Tibial artery (tissue), 4 donors: ENCODE results near the gene RUNX1.

Source experiments
- DNase-seq, 2 donors: peaks; one replicate each; pipeline ENCODE4 v3.0.0-alpha.2; 2019
- H3K27ac ChIP-seq, 2 donors: fragments of 200-600 bp; sonication (generic) in 1 of 2; 1 replicate in 1 of 2; 2 replicates in 1 of 2; pipeline ENCODE4 v1.5.1; 2018 to 2019; ENCODE audit warnings: mild to moderate bottlenecking in 1 of 2
- H3K27me3 ChIP-seq, 2 donors: fragments of 200-600 bp; sonication (generic) in 1 of 2; one replicate each; pipeline versions ENCODE4 v1.5.1 to v1.6.0; 2016 to 2019
- H3K36me3 ChIP-seq, 3 donors: fragments of 200-600 bp; sonication (generic) in 2 of 3; one replicate each; pipeline ENCODE4 v1.5.1; 2016 to 2019; ENCODE audit warnings: mild to moderate bottlenecking in 2 of 3
- H3K4me1 ChIP-seq, 4 donors: fragments of 200-600 bp; sonication (generic) in 2 of 4; 1 replicate in 3 of 4; 2 replicates in 1 of 4; pipeline ENCODE4 v1.5.1; 2016 to 2019
- H3K4me3 ChIP-seq, 2 donors: fragments of 200-600 bp; sonication (generic) in 1 of 2; 1 replicate in 1 of 2; 2 replicates in 1 of 2; pipeline ENCODE4 v1.5.1; 2018 to 2019; ENCODE audit warnings: mild to moderate bottlenecking in 2 of 2
- H3K9me3 ChIP-seq, 3 donors: fragments of 200-600 bp; sonication (generic) in 1 of 3; one replicate each; pipeline ENCODE4 v1.5.1; 2016 to 2019
- CTCF ChIP-seq, 2 experiments: fragments of 200-600 bp in 1 of 2; fragments of 450-650 bp in 1 of 2; IDR thresholded peaks; one replicate each; pipeline ENCODE4 v1.5.1; 2017 to 2019; ENCODE audit warnings: antibody characterized with exemption in 2 of 2, mild to moderate bottlenecking in 1 of 2, moderate library complexity in 1 of 2
- intact Hi-C: fragments of 100-400 bp; cut with DNase I; formaldehyde crosslinking; loops from one replicate; pipeline ENCODE4 v1.15.0; 2023; ENCODE audit warnings: low total_unique reads

The RUNX1 gene

DNA sequence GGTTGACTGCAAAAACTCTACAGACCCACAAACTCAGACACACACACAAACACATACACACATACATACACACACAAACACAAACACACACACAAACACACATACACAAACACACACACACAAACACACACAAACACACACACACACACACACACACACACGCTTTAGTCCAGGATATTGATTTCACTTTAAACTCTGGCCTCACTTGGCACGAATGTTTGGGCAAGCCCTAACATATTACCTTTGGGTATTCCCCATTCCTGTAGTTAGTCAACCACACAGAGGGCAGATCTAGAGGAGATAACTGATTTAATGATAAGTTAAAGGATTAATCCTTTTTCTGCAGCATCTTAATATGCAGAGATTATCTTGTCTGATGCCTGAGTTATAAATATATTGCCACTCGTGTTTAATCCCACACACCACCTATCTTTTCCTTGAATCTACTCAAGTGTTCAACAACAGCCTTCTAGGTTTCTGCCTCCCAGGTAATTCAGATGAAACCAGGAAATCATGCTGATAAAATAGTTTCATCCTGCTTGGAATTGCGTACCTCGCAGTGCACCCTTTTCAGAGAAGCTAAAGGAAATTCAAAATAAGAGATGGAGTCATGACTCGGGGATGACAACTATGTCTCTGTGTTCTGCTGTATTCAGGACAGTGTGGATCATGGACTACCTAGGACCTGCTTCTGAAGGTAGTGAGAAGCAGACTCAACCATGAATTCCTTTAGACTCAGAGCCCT is 14.5 kb upstream of the RUNX1 start:
- intact Hi-C loops = no loop called here
- no peak overlapping the region for H3K27ac ChIP-seq
- no peak for DNase-seq
- H3K27me3 ChIP-seq = no peaks in the 10 kb centered on the region
- no peaks in the 10 kb centered on the region for H3K4me1 ChIP-seq
- H3K9me3 ChIP-seq = no peaks in the 10 kb centered on the region
- TF ChIP-seq CTCF (IDR thresholded peaks at IDR 0.05) = no peak
- H3K4me3 ChIP-seq = no peak overlapping the region
- no peaks in the 10 kb centered on the region for H3K36me3 ChIP-seq

- H3K27ac ChIP-seq = no peak overlapping the region
- H3K4me3 ChIP-seq = no peak overlapping the region
- intact Hi-C loops = no loop called here
- H3K36me3 ChIP-seq = no peaks in the 10 kb centered on the region
- TF ChIP-seq CTCF (IDR thresholded peaks at IDR 0.05) = no peak
- DNase-seq = no peak
- no peaks in the 10 kb centered on the region for H3K4me1 ChIP-seq
- H3K9me3 ChIP-seq = no peaks in the 10 kb centered on the region
- no peaks in the 10 kb centered on the region for H3K27me3 ChIP-seq
Observed at GRCh38 chr21:35062016-35062415, 12.9 kb upstream of the RUNX1 start.

DNA sequence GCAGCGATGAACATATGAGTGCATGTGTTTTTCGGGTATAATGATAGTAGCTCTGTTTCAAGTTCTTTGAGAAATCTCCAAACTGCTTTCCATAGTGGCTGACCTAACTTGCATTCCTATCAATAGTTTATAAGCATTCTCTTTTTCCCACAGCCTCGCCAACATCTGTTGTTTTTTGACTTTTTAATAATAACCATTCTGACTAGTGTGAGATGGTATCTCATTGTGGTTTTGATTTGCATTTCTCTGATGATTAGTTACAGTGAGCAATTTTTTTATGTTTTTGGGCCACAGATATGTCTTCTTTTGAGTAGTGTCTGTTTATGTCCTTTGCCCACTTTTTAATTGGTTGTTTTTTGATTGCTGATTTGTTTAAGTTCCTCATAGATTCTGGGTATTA is 10.6 kb upstream of the RUNX1 start:
- Histone ChIP-seq H3K27ac (no peak overlapping the region), H3K27me3 (no peaks in the 10 kb centered on the region), H3K4me1 (peaks cover 0 to under 1% (median 0%) of the 10 kb centered on the region in 4 donors), H3K36me3 (no peaks in the 10 kb centered on the region), H3K9me3 (no peaks in the 10 kb centered on the region), H3K4me3 (no peak overlapping the region)
- DNase-seq = no peak
- no peak for TF ChIP-seq CTCF (IDR thresholded peaks at IDR 0.05)
- intact Hi-C loops = no loop called here

GRCh38 chr21:35058058-35058457 is 9.0 kb upstream of the RUNX1 start:
- H3K4me3 ChIP-seq = no peak overlapping the region
- no peak for TF ChIP-seq CTCF (IDR thresholded peaks at IDR 0.05)
- H3K27me3 ChIP-seq = no peaks in the 10 kb centered on the region
- no peaks in the 10 kb centered on the region for H3K9me3 ChIP-seq
- no peak for DNase-seq
- H3K27ac ChIP-seq = no peak overlapping the region
- no peaks in the 10 kb centered on the region for H3K36me3 ChIP-seq
- intact Hi-C loops = no loop called here
- peaks cover 0 to 17% (median 6%) of the 10 kb centered on the region in 4 donors for H3K4me1 ChIP-seq

GRCh38 chr21:35057428-35057827 is 8.3 kb upstream of the RUNX1 start:
- Histone ChIP-seq H3K9me3 (no peaks in the 10 kb centered on the region), H3K27me3 (no peaks in the 10 kb centered on the region), H3K4me3 (no peak overlapping the region), H3K27ac (no peak overlapping the region), H3K36me3 (no peaks in the 10 kb centered on the region), H3K4me1 (peaks cover 0 to 24% (median 11%) of the 10 kb centered on the region in 4 donors)
- no peak for TF ChIP-seq CTCF (IDR thresholded peaks at IDR 0.05)
- no peak for DNase-seq
- intact Hi-C loops = no loop called here
